GM21825 (cell line): ENCODE data around the gene CRKL.

Experiments
- ATAC-seq: cut with Tn5 transposase; IDR thresholded peaks from one replicate; pipeline ENCODE4 v1.9.1; 2021; ENCODE audit warnings: mild to moderate bottlenecking, moderate library complexity; ENCODE audit not compliant: unreplicated experiment

Gene CRKL

DNA sequence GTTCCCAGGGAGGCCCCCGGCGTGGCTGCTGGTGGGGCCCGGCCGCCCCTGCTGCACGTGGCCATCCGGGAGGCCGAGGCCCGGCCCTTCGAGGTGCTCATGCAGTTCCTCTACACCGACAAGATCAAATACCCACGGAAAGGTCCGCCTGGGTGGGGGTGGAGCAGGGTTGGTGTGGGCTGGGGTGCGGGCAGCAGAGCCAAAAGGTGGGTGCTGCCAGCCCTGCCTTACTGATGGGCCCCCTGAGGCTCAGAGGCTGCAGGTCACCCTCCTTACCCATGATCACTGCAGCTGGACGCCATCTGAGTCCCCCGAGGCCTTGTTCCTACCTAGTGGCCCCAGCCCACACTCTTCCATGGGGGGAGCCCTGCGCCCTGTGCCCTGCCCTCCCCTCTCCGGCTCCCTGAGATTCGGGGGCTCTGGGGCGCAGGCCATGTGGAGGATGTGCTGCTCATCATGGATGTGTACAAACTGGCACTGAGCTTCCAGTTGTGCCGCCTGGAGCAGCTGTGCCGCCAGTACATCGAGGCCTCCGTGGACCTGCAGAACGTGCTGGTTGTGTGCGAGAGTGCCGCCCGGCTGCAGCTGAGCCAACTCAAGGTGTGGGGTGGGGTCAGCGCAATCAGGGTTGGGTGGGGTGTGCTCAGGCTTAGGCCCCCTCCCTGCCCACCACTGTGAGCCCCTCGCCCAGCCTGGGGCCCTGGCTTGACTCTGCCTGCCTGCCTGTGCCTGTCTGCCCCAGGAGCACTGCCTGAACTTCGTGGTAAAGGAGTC lies 77.1 kb downstream of the CRKL start:
- ATAC-seq: no peak

DNA sequence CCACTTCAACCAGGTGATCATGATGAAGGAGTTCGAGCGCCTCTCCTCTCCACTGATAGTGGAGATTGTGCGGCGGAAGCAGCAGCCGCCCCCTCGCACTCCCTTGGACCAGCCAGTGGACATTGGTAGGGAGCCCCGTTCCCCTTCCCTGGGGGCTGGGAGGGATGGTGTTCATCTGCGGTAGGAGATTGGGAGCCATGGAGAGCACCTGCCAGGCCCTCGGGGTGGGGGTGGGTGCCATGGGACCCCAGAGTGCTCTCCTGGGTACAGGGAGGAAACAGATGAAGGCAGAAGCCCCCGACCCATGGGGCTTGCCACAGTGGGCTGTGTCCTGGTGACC lies 77.7 kb downstream of the CRKL start:
- ATAC-seq: no peak

DNA sequence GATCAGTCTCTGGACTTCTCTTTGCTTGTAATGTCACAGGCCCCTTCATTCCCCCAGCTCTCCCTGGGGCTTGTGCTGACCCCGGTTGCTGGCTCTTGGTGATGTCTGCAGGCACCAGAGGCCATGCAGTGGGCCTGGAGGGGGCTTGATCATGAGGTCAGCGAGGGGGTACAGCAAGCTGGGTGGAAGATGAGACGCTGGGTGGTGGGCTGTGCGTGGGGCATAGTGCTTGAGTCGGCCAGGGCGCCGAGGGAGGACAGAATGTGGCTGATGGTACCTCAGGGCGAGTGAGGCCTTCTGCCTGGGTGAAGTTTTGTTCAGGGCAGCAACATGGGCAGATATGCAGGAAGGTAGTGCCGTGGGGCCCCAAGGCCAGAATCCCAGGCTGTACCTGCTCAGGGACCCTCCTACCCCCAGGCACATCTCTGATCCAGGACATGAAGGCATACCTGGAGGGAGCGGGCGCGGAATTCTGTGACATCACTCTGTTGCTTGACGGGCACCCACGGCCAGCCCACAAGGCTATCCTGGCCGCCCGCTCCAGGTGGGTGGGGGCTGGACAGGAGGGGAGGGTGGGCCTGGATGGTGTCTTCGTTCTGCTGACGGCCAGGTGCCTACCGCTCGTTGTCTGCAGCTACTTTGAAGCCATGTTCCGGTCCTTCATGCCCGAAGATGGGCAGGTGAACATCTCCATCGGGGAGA lies 78.3 kb downstream of the CRKL start:
- no peak for ATAC-seq

DNA sequence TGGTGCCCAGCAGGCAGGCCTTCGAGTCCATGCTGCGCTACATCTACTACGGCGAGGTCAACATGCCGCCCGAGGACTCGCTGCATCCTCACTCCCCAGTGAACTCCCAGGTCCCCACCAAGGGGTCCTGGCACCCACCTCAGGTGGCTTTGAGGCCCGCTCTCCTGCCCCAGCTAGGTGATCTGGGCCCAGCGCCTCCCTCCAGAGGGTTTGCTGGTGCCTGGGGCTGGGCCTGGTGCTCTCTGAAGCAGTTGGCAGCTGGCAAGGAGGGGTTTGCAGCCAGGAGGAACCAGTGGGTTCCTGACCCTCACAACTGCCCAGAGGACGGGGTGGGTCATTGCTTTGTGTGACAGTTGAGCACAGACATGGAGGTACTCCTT lies 78.8 kb downstream of the CRKL start:
- no peak for ATAC-seq

DNA sequence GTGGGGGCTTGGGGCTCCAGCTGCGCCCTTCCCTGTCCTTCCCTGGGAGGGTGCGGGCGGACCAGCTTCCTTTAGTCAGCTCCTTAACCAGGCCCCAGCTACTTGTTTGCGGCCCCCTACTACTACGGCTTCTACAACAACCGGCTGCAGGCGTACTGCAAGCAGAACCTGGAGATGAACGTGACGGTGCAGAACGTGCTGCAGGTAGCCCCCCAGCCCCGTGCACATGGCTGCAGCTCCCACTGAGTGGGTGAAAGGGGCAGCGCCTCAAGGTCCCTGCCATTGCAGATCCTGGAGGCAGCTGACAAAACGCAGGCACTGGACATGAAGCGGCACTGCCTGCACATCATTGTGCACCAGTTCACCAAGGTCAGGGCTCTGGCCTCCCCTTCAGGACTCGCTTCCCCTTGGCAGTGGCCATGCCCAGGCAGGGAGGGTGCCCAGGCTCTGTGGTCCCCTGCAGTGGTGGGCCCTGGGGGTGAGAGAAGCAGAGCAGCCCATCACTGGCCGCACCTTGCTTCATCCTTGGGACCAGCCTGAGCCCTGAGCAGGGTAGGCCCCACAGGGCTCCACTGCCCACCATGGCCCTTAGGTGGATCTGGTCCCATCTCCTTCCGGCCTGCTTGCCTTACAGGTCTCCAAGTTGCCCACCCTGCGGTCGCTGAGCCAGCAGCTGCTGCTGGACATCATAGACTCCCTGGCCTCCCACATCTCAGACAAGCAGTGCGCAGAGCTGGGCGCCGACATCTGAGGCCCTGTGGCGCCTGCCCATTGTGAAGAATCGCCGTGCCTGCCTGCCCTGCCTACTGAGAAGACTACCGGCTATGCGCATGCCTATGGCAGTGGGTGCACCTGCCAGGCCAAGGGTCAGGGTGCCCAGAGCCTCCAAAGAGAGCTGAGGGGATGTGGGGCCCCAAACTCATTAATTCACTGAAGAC lies 79.7 kb downstream of the CRKL start:
- ATAC-seq: no peak

DNA sequence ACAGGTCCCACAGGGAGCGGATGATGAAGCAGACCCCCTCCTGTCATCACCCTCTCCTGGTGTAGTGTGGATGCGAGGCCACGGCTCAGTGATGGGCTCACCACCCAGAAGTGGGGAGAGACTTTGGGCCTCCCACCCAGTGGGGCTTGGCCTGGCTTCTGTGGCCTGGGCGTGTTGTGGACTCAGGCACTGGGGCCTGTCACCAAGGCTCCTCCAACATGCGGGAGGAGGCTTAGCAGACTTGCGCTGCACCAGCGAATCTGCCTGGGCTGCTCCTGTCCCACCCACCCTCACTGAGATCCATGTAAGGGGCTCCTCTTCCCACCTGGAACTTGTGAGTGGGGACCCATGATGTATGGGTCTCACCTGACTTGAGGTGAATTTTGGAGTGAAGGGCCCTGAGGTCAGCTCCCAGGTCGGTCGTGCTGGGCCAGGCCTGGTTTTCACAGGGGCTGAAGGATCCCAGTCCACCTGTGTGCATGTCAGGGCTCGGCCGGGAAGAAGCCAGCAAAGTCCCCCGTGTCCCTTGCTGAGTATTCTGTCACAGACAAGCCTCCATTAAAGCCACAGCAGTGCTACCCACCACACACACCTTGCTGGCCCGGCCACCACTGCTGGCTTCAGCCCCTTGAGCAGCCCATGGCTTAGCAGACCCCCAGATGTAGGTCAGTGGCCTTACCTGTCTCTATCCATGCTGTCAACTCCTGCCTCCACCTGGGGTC lies 80.5 kb downstream of the CRKL start:
- no peak for ATAC-seq

DNA sequence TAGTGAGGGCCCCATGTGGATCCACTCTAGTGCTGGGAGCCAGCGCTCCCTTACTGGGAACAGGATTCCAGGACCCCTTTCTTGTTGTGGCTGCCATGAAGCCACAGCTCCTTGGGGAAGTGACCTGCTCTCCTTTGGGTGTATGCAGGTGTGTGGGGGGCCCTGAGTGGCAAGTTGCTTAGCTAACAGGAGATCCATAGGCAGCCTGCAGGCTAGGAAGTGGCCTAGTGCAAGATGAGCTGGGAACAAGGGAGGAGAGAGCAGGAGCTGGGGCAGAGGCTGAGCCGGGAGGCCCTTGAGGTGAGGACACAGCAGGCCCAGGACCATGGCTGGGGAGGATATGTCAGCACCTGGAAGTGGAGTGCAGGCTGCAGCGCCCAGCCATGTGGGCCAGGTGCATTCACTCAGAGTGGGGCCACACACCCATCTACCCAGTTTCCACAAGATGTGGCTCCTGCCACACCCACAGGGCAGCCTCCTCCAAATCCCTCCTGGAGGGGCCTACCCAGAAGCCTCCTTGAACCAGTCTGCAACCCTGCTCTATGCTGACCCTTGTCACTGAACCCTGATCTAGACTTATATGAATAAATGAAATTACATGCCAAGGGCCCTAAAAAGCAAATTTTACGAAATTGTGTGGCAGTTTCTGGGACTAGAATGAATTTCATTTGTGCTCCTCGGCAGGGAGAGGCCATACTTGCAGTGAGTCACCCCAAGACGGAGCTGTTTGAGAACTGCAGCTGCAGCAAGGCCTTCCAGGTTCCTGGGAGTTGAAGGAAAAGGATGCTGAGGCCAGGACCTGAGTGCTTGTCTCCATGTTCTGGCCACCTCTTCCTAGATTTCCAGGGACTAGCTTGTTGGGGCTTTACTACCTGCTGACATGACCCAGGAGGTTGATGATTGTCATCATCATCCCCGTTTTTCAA lies 81.5 kb downstream of the CRKL start:
- no peak for ATAC-seq

DNA sequence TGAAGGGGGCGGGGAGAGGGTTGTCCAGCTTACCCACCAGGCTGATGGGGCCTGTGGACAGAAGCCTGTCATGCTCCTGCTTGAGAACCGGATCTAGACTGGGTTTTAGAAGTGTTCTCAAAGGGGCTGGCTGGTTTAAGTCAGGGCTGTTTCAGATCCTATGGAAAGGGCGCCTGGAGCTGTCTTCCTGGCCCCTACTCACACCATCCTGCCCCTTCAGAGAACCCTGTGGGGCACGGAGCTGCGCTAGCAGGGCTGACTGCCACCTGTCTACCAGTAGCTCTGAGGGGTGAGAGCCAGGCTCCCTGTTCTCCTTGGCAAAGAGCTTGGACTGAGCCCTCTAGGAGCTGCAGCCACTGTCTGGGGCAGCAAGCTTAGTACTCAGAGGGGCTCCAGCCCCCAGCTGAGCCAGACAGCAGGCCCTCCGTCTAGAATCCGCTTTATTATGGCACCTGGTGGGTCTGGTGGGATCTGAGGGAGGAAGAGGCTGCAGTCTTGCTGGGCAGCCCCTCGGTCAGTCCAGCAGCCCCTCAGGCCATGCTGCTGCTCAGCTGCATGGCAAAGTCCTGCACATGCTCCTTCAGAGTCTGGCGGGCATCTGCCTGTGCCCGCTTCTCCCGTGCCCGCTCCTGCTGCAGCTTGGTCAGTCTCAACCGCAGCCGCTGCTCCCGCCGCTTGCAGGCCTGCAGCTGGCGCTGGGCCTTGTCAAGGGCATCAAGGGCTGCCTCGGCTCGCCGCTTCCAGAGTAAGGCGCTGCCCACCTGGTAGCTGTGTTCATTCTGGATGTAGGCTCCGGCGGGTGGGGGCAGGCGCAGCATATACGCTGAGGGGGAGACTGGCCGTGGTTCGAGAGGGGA lies 82.4 kb downstream of the CRKL start:
- ATAC-seq: no peak

DNA sequence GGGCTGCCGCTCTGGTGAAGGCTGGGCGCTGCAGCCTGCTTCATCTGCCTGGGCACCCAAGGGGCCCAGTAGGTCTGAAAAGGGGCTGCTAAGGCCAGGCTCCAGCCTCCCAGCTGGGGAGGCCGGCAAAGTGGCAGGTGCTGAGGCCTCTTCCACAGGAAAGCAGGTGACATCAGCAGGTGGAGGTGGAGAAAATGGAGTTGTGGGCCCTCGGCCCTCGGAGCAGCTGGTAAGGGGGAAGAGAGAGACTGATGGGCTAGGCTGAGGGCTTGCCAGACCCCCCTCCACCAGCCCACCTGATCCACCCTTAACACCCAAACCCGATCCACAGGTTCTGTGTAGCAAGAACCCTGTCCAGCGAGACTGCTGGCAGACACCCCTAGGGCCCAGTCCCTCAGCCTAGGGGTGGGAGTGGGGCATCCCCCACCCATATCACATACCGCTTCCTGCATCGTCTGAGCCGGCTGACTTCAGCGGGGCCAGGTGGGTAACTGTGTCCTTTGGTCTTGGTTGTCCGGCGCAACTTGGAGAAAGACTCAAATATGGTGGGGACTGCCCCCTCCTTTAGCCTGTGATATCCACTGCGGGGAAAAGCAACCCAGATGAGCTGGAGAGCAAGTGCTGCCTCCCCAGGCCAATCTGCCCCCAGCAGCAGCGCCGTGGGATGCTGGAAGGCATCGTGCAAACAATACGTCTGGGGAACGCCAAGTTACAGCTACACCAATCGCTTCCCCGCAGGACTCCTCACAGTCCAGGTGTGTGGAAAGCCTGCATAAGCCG lies 83.2 kb downstream of the CRKL start:
- ATAC-seq: no peak

DNA sequence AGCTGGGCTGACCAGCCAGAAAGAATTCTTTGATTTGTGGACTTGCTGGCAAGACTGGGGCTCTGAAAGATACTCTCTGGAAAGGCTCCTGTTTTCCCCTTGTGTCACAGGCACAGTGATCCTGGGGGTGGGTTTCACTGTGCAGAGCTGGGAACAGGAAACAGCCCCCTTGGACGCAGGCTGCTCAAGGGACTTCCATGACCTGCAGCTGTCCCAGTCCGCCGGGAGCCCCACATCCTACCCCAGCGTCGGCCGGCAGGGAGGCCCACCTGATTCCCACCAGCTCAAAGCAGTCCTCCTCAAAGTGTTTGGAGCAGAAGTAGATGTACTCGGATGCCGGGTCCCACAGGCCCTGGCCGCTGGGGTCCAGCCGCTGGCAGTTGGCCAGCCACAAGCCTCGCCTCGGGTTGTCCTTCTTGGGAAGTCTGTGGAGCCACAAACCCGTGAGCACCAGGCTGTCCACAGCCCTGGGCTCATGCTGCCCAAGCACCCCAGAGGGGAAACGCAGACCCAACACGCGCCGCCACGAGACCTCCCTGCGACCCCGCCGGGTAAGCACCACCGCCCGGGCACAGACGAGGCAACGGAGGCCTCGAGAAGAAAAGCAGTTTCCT lies 83.9 kb downstream of the CRKL start:
- ATAC-seq: no peak

DNA sequence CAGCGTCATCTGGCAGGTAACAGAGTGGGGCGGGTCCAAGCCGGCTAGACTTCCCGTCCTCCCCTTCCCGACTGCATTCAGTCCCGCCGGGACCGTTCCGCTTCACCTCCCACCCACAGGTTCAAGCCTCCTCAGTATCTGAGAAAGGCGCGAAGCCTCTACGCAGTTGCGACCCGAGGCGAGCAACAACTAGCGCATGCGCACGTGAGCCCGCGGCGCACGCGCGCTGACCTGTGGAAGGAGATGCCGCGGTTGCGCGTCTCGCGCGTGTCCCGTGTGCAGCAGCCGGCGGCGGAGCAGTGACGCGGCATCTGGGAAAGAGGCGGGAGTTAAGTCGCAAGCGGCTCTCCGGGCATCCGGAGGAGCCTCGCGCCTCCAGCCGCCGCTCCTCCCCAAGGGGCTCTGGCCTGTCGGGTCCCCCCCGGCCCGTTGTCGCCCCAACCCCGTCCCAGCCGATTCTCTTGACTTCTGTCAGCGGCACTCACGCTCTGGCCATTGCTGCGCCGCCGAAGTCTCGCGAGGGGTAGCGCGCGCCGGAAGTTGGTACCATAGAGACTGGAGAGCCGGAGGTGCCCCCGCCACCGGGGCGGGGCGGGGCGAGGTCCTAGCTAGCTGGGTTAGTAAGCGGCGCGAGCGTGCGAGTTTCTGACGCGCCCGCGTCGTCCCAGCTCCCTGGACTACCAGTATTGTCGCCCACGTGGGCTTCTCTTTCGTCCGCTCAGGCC lies 84.6 kb downstream of the CRKL start, which contains the start of gene THAP7:
TSS of gene THAP7 (minus strand) at position 518 of the 725 bp plus-strand sequence. CDS start at position 311, 207 bp downstream.
- ATAC-seq: peak; percentile 85
